HG03558 (cell line): ENCODE measurements around the gene OGFOD1.
"Not testable (repeated sequence)": the region's sequence is repeated elsewhere in the genome, so short reads cannot be mapped to it uniquely, and the experiment has no call there.

ENCODE experiments used
- ATAC-seq: cut with Tn5 transposase; IDR thresholded peaks from one replicate; pipeline ENCODE4 v1.9.1; 2021; ENCODE audit warnings: moderate number of reproducible peaks; ENCODE audit not compliant: unreplicated experiment; ENCODE audit errors: extremely low read depth

OGFOD1 gene

DNA sequence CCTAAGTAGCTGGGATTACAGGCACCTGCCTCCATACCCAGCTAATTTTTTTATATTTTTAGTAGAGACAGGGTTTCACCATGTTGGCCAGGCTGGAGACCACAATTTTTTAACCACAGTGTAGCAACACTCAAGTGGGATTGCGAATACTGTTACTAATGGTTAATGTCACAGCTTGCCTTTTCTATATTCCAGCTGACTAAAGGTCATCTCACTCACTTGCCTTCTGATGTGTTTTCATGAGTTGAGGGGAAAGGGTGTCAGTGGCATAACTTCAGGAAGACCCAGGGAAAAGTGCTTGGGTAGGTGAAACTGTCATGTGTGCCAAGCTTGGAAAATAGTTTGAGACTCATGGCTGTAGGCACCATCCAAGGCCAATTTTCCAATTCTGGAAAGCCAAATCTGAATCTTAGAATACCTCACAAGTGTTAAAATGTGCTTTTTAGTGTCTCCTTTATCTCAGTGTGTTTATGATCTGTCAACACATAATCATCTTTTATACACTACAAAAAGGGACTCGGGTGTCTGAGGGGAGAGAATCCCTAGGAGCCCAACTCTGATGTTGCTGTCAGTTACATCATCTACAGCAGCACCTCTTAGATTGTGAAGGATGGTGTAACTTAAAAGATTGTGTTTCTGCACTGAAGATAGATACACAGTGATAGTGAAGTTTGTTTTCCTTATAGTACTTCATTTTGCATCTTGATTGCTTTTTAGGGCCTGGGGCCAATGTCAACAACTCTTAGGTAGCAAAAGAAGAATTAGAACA lies 27.1 kb downstream of the OGFOD1 start:
- ATAC-seq: no peak

- ATAC-seq: no peak
Observed at GRCh38 chr16:56479469-56479868, 28.1 kb downstream of the OGFOD1 start.

GRCh38 chr16:56480776-56481467 lies 29.6 kb downstream of the OGFOD1 start:
- ATAC-seq: no peak

DNA sequence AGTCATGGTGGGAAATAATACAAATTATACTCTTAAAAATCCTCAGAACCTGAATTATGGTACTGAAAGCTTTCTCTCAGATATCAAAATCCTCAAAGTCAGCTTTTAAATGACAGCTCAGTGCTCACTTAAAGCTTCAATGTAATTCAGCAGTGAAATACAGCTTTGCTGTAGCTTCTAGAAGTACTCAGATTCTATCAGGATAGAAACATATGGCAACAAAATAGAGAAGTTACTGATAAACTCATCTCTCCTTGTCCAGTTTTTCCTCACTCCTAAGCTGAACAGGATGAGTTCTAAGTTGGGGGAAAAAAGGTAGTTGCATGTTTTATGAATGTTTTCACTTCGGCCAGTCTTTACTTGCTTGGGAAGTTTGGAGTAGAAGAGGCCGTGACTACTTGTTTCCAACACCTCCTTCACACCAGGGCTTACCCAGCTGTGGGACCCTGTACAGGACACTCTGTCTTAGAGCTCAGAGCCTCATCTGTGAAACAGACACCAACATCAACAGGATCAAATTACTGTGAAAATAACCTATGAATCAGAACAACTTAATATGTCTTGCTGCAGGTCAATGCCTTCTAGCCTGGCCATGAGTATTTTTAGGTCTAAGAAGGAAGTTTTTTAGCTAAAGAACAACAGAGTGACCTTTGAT lies 30.2 kb downstream of the OGFOD1 start:
- no peak for ATAC-seq

DNA sequence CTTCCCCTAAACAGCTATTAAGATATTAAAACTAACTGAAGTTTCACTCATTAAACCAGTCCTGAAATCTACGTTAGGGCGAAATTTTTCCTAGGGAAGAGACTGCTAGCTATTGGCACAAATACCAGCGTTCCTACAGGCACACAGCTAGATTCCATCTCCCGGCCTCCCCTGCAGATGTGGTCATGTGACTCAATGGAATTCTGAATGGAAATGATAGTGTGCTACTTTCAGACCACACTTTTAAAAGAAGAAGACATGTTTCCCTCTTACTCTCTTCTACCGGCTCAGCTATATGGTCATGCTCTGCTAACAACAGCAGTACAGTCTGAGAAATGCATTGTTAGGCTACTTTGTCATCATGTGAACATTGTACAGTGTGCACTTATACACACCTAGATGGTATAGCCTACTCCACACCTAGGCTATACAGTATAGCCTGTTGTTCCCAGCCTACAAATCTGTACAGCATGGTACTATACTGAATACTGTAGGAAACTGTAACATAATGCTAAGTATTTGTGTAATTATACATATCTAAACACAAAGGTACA lies 31.4 kb downstream of the OGFOD1 start:
- no peak for ATAC-seq

GRCh38 chr16:56483394-56483793 lies 32.0 kb downstream of the OGFOD1 start:
- ATAC-seq: no peak

DNA sequence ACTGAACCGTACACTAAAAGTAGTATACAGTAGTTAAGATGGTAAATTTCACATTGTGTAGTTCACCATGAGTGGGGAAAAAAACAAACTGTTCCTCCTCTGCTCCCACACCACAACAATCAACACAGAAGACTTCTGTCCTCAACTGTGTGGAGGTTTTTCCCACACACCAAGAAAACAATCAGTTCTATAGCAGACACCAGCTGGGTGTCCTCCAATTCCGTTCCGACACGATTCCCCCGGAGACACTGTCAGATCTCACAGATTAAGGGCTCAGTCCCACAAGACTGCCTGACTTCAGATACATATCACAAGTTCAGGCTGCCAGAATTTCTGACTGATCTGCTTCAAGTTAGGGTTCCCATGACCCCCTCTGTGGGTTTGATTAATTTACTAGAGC lies 36.7 kb downstream of the OGFOD1 start:
- ATAC-seq: no peak

- ATAC-seq: not testable (repeated sequence)
Observed at GRCh38 chr16:56488868-56489267, 37.5 kb downstream of the OGFOD1 start.

DNA sequence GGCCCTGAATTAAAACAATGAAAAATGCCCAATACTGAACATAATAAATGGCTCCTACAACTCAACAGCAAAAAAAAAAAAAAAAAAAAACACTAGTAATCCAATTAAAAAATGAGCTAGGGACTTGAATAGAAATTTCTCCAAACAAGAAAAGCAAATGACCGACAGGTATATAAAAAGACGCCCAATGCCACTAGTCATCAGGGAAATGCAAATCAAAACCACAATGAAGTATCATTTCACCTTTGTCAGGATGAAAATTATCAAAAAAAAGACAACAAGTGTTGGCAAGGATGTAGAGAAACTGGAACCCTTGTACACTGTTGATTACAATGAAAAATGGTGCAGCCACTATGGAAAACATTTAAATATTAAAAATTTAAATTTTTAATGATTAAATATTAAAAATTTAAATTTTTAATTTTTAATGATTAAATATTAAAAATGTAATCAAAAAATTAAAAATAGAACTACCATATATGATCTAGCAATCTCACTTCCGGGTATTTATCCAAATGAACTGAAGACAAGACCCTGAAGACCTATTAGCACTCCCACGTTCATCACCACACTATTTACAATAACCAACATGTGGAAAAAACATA lies 40.4 kb downstream of the OGFOD1 start:
- ATAC-seq: no peak

GRCh38 chr16:56493126-56493525 lies 41.8 kb downstream of the OGFOD1 start:
- no peak for ATAC-seq

DNA sequence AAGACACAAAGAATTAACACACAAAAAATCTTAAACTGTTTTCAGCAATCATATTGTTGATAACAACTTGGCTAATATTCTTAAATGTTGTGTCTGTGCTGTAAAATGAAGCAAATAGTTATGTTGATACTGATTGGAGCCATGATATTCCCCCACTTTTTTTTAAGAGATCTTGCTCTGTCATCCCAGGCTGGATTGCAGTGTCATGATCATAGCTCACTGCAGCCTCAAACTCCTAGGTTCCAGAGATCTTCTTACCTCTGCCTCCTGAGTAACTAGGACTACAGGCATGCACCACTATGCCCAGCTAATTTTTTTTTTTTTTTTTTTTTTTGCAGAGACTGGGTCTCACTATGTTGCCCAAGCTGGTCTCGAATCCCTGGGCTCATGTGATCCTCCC lies 42.5 kb downstream of the OGFOD1 start:
- no peak for ATAC-seq

- ATAC-seq: no peak
Observed at GRCh38 chr16:56505181-56505580, 53.8 kb downstream of the OGFOD1 start.

DNA sequence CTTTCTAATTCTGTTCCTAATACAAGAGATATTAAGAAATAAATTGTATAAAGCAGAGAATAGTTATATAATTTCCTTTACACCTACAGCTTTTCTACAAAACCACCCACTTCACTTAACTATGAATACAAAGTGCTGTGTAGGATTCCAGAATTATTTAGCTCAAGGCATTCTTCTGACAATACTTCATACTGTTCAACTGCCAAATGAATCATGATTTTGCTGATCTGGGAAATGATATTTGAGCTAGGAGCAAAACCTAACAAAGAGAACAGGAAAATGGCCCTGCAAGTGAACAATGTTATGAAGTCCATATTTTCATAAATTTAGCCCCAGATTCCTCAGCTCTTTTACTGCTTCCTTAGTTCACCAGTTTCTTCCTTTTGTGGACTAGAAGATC lies 55.6 kb downstream of the OGFOD1 start:
- no peak for ATAC-seq

GRCh38 chr16:56510544-56510943 lies 59.2 kb downstream of the OGFOD1 start:
- ATAC-seq: no peak

GRCh38 chr16:56512025-56512424 lies 60.7 kb downstream of the OGFOD1 start:
- ATAC-seq: no peak

DNA sequence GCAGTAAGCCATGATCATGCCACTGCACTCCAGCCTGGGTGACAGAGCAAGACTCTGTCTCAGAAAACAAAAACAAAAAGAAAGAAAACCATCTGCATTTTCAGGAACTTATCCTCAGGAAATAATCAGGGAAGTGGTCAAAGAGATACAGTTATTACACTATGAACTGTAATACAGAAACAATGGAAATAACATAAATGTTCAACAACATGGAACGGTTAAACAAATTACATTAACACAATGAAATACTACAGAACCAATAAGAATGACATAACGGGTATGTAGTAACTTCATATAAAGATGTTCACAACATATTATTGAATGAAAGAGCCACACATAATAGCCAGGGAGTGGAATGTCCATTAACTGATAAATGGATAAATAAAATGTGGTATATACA lies 61.7 kb downstream of the OGFOD1 start:
- no peak for ATAC-seq

DNA sequence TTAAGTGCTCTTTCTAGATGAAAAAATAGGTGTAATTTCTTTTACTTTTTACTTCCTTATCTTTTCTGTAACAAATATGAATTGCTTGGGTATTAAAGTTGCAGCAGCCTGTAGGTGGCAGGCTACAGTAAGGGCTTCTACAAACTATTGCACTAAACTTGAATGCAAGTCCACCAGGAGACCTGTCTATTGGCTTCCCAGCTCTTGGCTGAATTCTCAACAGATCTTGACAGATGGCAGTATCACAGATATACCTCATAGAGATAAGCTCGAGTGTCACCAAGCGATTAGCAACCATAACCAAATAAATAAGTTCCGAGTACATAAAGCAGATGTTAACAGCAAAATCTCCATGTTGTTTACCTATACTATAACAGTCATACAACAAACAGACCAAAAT lies 62.6 kb downstream of the OGFOD1 start:
- no peak for ATAC-seq

- no peak for ATAC-seq
Observed at GRCh38 chr16:56514845-56515244, 63.5 kb downstream of the OGFOD1 start.

DNA sequence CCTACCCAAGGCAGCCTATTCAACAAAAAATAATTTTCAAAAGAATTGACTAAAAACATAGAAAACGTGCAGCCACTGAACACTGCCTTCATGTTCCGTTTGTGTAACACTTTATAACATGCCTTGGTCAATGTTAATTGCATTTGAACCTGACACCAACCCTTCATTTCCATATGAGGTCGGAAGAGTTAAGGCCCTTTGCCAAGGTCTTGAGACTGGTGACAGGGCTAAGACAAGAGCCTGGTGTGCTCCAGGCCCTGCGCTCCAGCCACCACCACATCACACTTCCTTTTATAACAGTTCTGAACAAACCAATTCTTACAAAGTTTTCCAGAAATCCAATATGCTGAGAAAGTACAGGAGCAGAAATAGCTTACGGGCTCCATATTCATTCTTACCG lies 64.3 kb downstream of the OGFOD1 start:
- ATAC-seq: no peak

GRCh38 chr16:56517206-56517605 lies 65.9 kb downstream of the OGFOD1 start:
- no peak for ATAC-seq

DNA sequence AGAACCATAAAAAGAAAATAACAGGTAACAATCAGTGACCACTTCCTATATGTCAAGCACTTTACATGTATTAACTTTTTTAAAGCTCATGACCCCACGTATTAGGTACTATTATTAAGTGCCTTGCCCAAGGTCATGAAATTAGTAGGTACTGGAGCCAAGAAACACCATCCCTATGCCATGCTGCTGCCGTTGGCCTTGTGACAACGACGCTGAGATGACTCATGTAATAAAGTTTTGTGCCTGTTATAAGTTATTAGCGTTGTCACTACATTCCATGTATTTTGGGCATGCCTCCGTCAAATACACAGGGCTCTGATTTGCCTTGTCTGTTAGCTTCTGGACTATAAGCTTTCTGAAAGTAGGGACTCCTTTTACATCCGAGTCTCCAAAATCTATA lies 67.1 kb downstream of the OGFOD1 start:
- ATAC-seq: no peak
